IPS-18c (cell line): ENCODE measurements around the gene PAX8.
A peak's percentile ranks its signal among the peaks of the same experiment; 100 is the strongest.
"Not testable (repeated sequence)": the region's sequence is repeated elsewhere in the genome, so short reads cannot be mapped to it uniquely, and the experiment has no call there.

Source experiments
- H3K4me3 ChIP-seq: 2 replicates; pipeline ENCODE4 v1.7.0; 2013; ENCODE audit warnings: low read depth, mild to moderate bottlenecking, low read length, moderate library complexity; ENCODE audit not compliant: insufficient read depth
- H3K9me3 ChIP-seq: one replicate; pipeline ENCODE4 v1.6.1; 2013; ENCODE audit warnings: mild to moderate bottlenecking, low read length, moderate library complexity; ENCODE audit not compliant: control insufficient read depth, insufficient read depth

Gene PAX8

DNA sequence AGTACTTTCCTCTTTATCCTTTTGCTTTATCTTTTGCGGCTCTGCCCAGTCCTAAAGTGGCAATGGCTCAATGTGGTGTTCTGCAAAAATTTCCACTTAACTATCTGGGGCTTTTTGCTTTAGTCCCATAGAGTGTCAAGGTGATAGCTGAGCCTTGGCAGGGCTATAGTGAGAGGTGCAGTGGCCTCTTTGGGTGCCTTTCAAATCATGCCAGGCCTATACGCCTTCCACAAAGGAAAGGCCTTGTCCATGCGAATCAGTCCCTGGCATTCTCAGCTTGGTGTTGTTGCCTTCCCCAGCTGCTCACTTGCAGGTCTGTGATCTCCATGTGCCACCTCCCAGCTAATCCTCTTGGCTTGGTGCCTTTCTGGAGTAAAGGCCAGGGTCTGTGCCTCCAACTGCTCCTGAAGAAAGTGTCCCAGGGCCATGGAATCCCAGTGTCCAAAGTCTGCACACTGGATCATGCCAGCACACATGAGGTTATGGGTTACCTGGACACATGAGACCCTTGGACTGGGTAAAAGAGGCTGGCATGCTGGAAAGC, 26.6 kb downstream of the PAX8 start:
- Histone ChIP-seq H3K4me3 (no peak overlapping the region), H3K9me3 (no peaks in the 10 kb centered on the region)

GRCh38 chr2:113251118-113251517, 27.6 kb downstream of the PAX8 start:
- H3K4me3 ChIP-seq: no peak overlapping the region
- no peaks in the 10 kb centered on the region for H3K9me3 ChIP-seq

DNA sequence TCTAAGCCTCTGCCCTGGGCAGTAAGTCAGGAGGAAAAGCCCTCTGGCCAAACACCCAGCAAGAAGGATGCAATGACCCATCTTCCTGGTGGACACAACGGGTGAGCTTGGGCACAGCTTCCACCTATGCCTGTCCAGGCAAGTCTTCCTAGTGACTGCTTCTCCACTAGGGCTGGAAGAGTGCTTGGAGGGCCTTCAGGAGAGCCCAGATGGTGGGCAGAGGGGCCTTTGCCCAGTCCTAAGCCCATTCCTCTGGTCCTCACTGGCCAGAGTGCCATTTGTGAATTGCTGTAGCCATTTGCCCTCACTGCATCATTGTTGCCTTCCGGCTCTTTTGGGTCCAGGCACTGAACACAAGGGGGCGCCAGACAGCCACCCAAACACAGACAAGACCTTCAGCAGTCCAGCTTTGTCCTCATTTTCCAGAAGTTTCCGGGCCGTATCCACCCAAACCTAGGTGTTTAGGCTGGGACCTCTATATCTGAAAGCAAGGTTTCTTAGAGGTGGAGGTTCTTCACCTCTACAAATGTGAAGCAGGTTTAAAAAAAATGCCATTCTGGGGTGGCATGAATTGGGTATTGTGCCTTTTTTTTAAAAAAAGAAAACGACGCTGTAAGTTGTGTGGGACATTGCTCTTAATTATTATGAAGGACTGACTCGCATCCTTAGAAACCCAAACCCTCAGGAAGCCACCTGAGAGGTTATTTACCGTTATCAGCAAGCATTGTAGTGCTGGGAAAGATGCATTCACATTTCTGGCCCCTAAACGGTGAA, 29.5 kb downstream of the PAX8 start:
- H3K4me3 ChIP-seq: no peak overlapping the region
- no peaks in the 10 kb centered on the region for H3K9me3 ChIP-seq

GRCh38 chr2:113246606-113247005, 32.1 kb downstream of the PAX8 start:
- Histone ChIP-seq H3K4me3 (no peak overlapping the region), H3K9me3 (no peaks in the 10 kb centered on the region)

DNA sequence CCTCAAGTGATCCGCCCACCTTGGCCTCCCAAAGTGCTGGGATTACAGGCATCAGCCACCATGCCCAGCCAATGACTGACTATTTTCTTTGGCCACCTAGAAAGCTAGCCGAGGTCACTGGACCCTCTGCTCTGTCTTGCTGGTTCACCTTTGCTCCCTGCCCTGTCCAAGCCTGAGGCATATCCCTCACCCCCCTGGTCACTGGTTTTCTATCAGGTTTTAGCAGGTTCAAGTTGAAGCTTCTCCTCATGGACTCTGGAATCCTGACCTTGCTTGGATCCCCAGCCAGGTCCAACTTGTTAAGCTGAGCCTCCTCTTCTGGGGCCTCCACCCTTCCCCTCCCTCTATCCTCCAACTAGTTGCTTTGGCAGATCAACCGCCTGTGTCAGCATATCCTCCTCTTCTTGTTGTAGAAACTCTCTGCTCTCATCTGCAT, 33.4 kb downstream of the PAX8 start:
- H3K9me3 ChIP-seq: no peaks in the 10 kb centered on the region

DNA sequence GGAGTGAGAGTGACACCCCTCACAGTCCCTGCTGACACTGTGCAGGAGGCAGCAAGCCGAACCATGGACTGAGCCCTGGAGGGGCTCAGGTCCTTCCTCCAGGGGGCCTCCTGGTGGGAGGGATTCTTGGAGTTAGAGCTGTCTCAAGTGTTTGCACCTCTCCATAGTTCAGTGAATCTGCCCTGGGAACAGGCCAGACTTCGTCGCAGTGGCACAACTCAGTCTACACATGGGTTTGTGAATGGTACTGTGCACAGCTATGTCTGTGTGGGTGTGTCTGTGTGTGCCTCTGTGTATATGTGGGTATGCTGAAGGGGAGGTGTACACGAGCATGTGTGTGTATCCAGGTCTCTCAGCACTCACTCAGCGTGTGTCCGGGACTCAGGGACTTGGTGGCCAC, 36.4 kb downstream of the PAX8 start:
- H3K9me3 ChIP-seq: no peaks in the 10 kb centered on the region

More for the DNA sequence above, 33.4 kb downstream of the PAX8 start:
- H3K4me3 ChIP-seq: no peak overlapping the region

DNA sequence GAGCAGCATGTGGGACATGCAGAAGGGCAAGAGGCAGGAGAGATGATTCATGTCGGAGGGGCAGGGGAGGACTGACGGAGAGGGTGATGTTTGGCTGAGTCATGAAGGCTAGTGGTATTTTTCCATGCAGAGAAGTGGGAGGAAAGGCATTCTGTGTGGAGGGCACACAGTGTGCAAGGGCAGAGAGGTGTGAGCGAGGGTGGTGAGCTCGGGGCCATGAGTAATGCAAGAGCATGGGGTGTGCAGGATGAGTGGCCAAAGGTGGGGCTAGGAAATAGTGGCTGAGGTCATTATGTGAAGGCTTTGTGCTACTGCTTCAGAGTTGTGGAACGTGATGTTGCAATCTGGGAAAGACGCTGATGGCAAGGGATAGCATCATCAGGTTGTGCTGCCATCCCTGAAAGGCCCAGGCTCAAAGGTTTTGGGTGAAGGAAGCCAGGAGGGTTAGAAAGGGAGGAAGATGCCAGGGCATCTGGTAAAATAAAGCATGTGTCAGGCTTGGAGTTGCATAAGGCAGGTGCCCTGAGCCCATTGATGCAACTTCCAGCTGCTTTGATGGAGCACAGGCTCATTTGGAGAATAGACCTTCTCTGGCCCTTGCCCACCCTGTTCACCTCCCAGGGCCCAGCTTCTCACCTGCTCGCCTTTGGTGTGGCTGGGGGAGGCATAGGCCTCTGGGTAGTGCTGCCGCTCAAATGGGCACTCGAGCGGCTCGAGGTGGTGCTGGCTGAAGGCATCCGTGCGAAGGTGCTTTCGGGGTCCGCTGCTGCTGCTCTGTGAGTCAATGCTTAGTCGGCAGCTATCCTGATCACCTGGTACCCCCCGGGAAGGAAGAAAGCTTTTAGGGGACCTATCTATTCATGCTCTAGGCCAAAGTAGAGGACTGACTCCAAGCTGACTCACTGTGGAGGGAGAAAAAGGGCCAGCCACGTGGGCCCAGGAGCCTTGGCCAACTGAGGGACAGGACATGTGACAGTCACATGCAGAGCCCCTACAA, 37.5 kb downstream of the PAX8 start:
- no peaks in the 10 kb centered on the region for H3K9me3 ChIP-seq
- H3K4me3 ChIP-seq: no peak overlapping the region

More for the DNA sequence above, 36.4 kb downstream of the PAX8 start:
- H3K4me3 ChIP-seq: no peak overlapping the region

- H3K9me3 ChIP-seq: no peaks in the 10 kb centered on the region
- H3K4me3 ChIP-seq: no peak overlapping the region
These were observed 38.4 kb downstream of the PAX8 start for GRCh38 chr2:113240150-113240914.

GRCh38 chr2:113238871-113239839, 39.6 kb downstream of the PAX8 start:
- Histone ChIP-seq H3K4me3 (no peak overlapping the region), H3K9me3 (no peaks in the 10 kb centered on the region)

DNA sequence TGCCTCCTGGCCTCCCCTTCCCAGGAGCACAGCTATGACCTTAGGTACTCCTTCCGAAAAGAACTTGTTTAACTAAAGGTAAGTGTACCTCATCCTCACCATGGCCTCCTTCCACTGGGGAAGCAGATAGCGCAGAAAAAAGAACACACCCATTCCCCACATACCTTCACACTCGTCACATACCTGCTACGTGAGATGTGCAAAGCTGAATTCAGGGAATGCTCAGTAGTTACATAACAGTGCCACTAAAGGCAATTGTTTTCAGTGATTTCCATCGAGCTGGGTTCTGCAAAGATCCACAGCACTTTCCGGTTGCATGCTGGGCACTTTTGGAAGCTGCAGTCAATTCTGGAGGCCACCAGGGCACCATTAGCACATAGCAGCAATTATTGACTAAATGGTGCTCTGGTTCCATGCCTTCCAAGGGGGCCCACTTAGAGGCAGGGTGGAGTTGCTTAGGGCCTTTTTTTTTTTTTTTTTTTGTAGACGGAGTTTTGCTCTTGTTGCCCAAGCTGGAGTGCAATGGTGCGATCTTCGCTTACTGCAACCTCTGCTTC, 41.0 kb downstream of the PAX8 start:
- no peaks in the 10 kb centered on the region for H3K9me3 ChIP-seq

GRCh38 chr2:113236367-113237159, 42.2 kb downstream of the PAX8 start:
- Histone ChIP-seq H3K4me3 (peak overlapping the region; percentile 25; the same call in 1 of the 2 replicates), H3K9me3 (no peaks in the 10 kb centered on the region)

More for the DNA sequence above, 41.0 kb downstream of the PAX8 start:
- no peak overlapping the region for H3K4me3 ChIP-seq

GRCh38 chr2:113235347-113236226, 43.1 kb downstream of the PAX8 start:
- not testable (repeated sequence) for H3K9me3 ChIP-seq
- peak overlapping the region; percentile 57 for H3K4me3 ChIP-seq

DNA sequence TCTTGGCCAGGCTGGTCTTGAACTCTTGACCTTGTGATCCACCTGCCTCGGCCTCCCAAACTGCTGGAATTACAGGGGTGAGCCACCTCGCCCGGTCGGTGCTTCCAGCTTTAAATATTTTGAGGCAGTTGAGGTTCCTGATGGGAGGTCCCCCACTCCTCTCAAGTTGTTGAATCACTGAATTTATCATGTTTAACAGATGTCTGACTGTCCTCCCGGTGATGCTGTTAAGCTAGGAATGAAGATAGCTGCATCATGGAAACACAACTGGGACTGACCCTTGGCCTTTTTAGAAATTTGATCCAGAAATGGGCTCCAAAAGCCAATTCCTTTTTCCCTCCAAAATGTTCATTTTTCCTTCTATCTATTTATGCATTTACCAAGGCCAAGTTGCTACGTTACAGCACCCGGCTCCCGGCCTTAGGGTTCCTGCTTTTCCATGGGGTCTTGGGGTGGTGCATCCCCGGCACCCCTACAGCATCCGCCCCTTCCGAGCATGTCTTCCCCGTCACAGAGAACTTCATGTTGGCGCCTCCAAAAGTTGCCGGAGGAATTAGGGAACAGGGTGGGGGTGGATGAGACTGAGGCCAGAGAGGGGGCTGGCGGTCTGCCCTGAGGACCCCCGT, 43.9 kb downstream of the PAX8 start:
- Histone ChIP-seq H3K9me3 (no peaks in the 10 kb centered on the region), H3K4me3 (peak overlapping the region; percentile 57)
